ENCODE results near the gene WDR4.
"Not testable (repeated sequence)": the region's sequence is repeated elsewhere in the genome, so short reads cannot be mapped to it uniquely, and the experiment has no call there.

Gene WDR4

DNA sequence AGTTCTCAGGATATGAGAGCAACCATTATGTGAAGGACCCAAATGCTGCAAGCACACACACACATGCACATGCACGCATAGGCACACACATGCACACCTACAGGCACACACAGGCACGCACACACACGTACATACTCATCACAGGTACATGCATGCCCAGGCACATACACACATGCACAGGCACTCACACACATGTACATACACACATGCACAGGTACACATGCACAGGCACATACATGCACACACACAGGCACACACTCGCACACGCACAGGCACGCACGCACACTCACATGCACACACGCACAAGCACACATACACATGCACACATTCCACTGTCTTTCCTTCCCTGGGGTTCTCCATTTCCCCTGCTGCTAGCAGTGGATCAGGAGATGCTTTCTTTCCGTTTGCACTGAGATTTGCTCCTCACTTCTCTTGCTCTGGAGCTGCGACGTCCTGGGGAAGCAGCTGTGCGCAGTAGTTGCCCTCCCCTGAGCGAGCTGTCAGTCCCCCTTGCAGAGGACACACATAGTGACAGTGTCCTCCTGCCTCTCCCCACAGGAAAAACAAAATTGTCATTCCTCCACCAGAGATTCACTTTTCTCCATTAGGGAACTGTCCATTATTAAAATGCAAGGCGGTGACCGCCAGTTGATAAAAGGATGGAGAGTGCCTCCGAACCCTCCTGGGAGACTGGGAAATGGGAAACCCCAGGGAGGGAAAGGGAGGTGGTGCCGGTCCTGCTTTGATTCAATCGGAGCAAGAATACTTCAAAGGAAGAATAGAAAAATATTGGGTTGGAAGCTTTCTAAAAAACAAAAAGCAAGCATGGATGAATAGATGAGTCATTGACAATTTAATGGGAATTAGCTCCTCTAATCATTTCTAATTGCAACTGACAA, 69.5 kb downstream of the WDR4 start:
- no peak for DNase-seq

DNA sequence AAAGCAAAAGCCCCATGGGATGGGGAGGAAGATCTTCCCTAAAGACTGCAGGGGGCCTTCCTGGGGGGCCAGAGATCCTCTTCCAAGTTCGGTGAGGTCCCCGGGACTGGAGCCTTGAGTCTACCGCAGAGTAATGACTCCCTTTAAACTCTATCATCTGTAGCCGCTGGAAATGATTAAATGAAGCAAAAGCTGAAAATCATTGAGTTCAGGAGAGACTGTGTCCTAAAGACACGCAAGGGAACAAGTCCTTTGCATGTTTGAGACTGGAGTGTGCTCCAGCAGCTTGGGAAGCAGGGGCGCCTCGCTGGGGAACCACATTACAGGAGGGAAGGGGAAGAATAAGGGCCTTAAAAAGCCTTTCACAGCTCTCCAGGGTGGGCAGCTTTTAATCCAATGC, 70.2 kb downstream of the WDR4 start:
- DNase-seq, result no peak

DNA sequence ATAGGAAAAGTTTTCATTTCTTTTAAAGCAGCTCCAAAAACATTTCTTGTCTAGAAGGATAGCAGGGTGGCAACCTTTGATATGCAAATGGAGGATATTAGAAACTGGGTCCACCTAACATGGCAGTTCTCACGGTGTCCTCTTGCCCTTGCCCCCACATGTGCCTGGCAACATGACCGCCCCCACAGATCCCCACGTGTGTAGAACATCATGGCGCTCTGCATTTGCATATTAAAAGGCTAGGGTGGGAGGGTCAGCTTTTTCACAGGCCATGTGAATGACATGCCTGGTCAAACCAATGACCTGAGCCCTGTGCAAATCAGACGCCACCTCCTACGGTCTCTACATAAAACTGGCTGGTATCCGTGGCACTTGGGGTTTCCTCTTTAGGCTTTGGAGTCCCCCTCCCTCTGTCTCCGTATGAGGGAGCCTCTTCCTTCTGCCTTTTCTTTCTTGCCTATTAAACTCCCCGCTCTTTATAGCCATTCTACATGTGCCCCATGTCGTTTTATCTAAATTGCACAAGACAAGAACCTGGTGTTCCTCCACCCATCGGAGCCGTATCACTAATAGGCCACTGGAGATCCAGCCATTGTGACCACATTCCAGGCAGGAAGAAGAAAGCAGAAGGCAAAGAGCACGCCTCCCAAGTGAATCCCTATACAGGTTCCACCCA, 71.3 kb downstream of the WDR4 start:
- DNase-seq, result no peak

DNA sequence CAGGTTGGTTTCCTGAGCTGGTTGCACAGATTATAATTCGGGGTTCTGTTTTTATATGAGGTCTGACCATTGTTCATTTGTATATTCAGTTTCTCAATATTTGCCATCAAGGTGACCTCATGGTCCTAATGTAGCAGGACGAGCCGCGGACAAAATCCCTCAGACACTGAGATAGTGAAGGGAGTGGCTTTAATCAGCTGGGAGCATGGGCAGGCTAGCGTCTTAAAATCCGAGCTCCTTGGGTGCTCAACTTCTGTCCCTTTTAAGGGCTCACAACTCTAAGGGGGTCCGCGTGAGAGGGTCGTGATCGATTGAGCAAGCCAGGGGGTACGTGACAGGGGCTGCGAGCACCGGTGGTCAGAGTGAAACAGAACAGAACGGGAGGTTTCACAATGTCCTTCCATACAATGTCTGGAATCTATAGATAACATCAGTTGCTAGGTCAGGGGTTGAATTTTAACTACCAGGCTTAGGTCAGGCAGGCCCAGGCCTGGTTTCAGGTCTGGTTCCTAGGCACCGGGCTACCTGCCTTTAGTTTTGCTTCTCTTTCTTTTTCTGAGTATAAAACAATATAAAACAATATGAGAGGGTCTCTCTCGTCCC, 71.9 kb downstream of the WDR4 start:
- DNase-seq, result not testable (repeated sequence)

DNA sequence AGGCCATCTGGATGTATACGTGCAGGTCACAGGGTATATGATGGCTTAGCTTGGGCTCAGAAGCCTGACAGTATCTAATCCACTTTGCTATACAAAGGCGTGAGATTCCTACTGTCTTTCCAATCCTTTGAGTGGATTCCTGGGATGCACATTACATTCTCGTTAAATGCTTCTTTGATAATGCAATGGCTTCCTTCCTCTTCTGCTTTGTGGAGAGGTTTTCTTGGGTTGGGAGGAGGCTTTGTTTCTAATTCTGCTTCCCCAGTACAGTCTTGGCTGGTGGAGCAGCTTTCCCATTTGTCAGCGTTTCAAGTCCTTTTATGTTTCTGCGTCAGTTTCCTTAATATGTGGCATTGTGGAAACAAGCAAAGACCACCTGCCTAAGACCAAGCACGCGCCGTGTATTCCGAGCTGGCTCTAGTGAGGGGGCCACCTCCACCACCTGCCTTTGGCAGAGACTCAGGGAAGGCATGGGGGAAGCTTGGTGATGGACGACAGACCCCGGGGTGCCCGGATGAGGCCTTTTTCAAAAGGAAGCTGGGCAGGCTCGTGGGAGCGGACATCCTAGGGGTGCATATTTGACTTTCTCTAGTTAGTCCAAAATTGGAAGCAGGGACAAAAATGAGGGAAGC, 72.7 kb downstream of the WDR4 start:
- DNase-seq, result no peak

DNA sequence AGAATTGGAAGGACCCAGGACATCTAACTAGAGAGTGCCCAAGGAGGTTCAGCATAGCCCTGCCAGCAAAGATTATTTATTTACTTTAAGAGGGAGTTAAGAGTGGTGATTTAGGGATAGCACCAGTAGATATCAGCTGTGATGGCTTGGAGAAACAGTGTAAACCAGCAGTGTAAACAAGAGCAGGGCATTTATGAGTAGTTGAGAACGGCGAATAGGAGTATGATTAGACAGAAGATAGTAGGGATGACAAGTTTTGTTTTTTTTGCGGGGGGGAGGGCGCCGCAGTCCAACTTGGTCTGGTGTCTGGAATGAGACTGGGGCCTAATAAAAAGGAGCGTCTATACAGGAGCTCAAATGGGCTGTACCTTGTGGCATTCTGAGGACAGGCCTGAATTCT, 77.7 kb downstream of the WDR4 start:
- DNase-seq, result not testable (repeated sequence)

DNA sequence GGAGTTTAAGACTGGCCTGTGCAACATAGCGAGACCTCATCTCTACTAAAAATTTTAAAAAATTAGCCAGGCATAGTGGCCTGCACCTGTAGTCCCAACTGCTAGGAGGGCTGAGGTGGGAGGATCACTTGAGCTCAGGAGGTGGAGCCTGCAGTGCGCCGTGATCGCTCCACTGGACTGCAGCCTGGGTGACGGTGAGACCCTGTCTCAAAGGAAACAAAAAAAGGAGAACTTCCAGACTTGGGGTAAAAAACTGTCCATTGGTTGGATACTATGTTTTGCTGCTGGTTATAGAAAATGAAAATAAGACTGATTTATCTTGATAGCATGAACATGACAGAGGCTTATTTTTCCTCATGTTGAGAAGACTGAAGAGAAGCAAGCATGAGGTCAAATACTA, 79.4 kb downstream of the WDR4 start:
- no peak for DNase-seq

DNA sequence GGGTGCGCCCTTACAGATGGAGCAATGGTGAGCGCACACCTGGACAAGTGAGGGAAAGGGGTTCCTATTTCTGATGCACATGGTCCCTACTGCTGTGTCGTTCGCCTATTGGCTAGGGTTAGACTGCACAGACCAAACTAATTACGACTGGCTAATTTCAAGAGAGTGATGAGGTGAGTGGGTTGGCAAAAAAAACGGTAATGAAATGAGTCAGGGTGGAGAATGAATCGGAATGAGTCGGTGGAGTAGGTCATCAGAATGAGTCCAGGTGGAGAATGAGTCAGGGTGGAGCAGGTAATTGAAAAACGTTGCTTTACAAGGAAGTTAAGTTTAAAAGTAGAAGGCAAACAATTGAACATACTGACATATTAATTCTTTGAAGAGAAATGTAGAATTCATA, 79.8 kb downstream of the WDR4 start:
- peak in 1 of 5 donors; percentile 65 for DNase-seq

All from T-helper 1 cell (primary cell).